GM18907 (cell line): Measurements from ENCODE around the gene CR1.
"Not testable (repeated sequence)": the region's sequence is repeated elsewhere in the genome, so short reads cannot be mapped to it uniquely, and the experiment has no call there.

Experiments
- ATAC-seq: cut with Tn5 transposase; IDR thresholded peaks from one replicate; pipeline ENCODE4 v1.9.1; 2021; ENCODE audit warnings: mild to moderate bottlenecking, moderate library complexity; ENCODE audit not compliant: unreplicated experiment

Gene CR1

DNA sequence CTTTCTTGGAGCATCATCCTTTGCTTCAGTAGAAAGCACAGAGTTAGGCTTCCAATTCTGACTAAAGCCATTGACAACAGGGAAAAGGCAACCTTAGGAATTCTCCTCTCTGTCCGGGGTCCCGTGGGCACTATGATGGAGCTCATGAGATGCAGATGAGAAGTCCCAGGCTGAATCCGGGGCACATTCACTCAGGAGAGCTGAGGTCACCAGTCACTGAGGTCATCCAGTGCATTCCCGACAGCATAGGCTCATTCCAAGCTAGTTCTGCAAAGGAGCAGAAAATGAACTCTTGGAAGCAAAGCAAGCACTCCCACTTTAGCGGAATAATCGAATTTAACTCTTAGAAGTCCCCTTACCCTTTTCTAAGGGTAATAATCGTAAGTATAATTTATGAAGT, 6.8 kb downstream of the CR1 start:
- no peak for ATAC-seq

DNA sequence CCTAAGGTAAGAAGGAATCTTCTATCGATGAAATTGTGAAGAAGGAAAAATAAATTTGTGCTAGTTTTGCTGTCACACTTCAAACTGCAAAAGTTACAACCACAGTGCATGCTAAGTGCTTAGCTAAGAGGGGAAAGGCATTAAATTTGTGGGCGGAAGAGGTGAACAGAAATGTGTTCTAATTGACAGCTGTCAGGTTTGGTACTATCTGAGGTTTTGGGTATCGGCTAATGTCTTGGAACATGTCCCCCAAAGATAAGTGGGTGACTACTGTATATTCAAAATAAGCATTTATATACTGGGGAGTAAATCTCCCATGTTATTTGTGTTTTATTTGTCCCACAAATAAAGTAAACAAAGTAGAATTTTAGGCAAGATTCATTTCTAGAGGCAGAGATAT, 8.0 kb downstream of the CR1 start:
- no peak for ATAC-seq

DNA sequence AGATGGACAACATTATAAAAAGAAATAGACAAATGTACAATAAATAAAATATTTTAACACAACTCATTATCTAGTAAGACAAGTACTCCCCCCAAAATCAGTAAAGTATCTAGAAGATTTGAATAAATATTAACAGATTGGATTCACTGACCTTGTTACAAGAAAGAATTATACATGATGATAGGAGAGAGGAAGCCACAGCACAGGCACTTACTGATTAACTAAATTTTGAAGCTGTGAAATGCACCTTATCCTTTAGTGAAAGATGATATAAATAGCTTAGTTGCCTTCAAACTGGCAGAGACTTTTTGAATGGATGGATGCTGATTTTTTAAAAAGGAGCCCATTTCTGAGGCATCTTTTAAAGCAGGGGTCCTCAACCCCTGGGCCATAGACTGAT, 8.5 kb downstream of the CR1 start:
- ATAC-seq, result no peak

DNA sequence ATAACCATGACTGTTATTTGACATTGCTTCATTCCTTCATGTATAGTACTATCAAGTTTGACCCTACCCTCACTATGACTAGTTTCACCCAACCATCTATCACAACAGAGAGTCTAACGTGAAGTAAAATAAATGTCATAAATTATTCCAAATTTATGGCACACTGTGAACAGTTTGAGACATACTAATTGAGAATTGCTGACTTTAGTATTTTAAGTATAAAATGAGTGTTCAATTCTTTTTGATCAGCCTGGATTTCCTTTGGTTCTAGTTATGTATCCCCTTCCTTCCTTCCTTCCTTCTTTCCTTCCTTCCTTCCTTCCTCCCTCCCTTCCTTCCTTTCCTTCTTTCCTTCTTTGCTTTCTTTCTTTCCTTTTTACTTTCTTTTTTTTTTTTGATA, 14.5 kb downstream of the CR1 start:
- ATAC-seq, result no peak

DNA sequence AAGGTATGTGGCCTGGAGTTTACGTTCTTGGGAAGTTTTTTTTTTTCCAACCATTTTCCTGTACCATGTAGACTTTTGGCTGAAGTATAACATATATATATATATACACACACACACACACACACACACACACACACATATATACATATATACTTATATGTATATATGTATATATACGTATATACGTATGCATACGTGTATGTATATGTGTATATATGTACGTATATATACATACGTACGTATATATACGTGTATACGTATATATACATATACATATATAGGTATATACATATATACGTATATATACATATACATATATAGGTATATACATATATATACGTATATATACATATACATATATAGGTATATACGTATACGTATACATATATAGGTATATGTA, 18.9 kb downstream of the CR1 start:
- ATAC-seq, result no peak

DNA sequence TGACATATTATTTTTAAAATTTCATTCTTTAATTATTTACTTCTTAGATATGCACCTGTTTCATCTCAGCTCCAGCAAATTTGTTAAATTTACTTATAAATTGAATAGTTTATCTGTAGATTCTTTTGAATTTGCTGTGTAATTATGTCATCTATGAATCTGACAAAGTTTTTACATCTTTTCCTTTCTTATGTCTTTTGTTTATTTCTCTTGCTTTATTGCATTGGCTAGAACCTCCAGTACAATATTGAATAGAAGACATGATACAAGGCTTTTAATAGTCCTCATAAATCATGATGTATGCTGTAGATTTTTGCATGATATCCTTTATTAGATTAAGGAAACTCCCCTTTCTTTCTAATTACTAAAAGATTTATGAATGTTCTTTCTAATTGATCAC, 20.8 kb downstream of the CR1 start:
- ATAC-seq, result no peak

DNA sequence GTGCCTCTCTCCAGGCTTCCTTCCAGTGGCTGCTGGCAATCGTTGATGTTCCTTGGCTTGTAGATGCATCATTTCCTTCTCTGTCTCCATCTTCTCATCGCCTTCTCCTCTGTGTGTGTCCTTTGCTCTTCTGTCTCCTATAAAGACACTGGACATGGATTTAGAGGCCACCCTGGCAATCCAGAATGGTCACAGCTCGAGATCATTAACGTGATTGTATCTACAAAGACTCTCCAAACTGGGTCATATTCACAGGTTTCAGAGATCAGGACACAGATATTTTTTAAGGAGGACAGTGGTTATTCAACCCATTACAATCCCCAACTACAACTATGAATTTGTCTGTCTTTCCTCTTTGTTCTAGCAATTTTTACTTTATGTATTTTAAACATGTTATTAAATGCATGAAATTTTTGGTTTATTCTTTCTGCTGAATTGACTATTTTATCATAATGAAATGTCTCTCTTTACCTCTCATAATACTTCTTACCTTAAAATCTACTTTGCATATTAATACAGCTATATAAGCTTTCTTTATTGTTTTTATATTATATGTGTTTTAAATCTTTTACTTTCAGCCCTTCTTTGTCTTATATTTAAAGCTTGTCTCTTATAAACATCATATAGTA, 22.8 kb downstream of the CR1 start:
- no peak for ATAC-seq

DNA sequence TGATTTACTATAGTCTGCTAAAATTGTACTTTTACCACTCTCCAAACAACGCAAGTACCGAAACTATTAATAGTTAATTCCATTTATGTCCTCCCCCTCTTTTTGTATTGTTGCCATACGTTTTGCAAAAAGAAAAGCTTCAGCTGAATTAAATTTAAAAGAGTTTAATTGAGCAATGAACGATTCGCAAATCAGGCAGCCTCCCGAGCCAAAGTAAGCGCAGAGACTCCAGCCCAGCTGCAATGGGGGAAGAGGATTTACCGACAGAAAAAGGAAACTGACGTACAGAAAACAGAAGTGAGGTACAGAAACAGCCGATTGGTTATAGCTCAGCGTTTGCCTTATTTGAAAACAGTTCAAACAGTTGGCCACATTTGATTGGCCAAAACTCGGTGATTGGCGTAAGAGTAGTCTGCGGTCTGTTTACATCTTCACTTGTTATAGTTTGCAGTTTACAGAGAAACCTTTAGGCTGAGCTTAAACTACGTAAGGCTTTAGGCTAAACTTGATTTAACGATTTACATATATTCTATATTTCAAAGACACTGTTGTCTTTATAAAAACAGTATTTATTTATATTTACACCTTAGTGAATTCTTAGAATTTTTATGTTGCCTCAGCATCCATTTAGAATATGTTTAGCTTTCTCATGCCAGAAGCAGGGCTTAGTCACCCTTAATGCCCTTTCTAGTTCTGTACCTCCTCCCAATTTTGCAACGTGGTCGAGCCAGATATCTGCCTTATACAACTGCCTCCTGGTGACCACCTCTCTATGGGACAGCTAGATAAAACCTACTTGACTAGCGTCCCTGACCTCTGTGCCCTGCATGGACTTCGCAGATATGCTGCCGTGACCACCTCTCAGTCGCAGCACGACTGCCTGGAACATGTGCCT, 23.8 kb downstream of the CR1 start:
- no peak for ATAC-seq

DNA sequence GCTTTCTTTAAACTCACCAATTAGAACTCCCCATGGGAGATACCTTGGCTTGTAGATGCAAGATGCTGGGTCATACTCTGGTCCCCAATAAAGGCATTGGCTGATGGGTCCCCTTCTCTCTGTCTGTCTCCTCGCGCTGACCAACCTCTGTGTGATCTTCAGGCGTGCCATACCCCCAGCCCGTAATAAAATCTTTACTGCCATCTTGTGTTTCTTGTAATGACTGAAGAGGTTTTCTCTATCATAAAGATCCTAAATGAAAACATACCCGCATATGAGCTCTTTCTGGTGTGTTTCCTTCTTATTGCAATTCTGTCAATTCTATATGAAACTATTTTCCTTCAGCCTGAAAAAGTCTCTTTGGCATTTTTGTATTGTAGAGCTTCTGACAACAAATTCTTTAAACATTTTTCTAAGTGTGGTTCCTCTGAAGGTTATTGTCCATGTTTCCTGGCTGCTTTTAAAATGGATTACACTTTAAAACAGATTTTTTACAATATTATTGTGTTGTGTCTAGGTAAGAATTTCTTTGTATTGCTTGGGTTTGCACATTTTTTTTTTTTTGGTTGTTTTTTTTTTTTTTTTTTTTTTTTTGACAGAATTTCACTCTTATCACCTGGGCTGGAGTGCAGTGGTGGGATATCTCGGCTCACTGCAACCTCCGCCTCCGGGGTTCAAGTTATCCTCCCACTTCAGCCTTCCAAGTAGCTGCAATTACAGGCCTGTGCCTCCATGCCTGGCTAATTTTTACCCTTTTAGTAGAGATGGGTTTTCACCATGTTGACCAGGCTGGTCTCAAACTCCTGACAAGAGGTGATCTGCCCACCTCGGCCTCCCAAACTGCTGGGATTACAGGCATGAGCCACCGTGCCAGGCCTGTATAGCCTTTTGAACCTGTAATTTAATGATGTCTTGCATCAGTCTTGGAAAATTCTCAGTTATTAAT, 24.7 kb downstream of the CR1 start:
- not testable (repeated sequence) for ATAC-seq

DNA sequence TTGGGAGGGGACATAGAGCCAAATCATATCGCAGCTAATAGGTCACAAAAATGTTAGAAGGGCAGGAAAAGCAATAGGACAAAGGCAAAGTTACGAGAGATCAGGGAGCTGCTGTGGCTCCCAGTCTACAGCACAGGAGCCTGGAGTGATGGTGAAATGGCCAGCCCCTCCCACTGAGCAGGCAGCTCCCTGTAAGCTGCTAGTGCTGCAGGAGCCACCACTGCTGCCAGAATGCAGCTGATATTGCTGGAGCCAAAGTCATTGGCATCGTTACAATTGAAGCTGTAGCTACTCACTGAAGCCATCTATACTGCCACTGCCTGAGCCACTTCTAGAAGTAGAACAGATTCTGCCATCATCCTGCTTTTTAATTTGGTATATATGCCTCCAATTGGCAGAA, 29.3 kb downstream of the CR1 start:
- ATAC-seq, result not testable (repeated sequence)

DNA sequence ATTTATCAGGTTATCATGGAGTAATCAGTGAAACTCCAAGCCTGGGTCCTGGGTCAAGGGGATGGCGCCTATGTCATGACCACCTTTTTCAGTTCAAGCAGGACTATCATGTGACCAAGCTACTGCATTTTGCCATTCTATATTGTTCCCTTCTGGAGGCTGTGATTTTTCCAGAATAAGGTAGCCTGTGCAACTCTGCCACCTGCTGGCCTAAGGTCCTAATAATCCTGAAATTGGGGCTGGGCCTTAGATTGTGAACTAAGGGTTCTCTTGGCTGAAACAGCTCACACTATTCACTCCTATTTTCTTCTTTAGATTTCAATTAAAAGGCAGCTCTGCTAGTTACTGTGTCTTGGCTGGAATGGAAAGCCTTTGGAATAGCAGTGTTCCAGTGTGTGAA, 32.4 kb downstream of the CR1 start:
- ATAC-seq, result not testable (repeated sequence)

DNA sequence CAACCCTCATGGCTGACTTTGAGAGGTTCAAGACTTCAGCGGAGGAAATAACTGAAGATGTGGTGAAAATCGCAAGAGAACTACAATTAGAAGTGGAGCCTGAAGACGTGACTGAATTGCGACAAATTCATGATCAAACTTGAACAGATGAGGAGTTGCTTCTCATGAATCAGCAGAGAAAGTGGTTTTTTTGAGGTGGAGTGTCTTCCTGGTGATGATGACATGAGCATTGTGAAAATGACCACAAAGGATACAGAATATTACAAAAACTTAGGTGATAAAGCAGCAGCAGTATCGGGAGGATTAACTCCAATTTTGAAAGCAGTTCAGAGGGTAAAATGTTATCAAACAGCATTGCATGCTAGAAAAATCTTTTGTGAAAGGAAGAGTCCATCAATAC, 40.3 kb downstream of the CR1 start:
- ATAC-seq, result not testable (repeated sequence)

DNA sequence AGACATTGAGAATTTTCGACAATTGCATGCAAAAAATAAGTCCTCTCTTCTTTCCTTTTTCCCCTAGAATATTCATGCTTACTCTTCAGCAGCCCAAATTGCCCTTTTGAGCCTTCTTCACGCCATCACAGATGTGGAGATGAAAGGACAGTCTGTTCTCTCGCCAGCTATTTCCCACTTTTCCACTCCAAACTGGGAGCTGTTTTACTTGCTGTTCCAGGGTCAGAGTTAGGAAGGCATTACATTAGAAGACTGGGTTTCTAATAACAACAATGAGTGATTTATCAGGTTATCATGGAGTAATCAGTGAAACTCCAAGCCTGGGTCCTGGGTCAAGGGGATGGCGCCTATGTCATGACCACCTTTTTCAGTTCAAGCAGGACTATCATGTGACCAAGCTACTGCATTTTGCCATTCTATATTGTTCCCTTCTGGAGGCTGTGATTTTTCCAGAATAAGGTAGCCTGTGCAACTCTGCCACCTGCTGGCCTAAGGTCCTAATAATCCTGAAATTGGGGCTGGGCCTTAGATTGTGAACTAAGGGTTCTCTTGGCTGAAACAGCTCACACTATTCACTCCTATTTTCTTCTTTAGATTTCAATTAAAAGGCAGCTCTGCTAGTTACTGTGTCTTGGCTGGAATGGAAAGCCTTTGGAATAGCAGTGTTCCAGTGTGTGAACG, 50.9 kb downstream of the CR1 start:
- ATAC-seq, result not testable (repeated sequence)

DNA sequence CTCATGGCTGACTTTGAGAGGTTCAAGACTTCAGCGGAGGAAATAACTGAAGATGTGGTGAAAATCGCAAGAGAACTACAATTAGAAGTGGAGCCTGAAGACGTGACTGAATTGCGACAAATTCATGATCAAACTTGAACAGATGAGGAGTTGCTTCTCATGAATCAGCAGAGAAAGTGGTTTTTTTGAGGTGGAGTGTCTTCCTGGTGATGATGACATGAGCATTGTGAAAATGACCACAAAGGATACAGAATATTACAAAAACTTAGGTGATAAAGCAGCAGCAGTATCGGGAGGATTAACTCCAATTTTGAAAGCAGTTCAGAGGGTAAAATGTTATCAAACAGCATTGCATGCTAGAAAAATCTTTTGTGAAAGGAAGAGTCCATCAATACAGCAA, 58.9 kb downstream of the CR1 start:
- ATAC-seq, result not testable (repeated sequence)

DNA sequence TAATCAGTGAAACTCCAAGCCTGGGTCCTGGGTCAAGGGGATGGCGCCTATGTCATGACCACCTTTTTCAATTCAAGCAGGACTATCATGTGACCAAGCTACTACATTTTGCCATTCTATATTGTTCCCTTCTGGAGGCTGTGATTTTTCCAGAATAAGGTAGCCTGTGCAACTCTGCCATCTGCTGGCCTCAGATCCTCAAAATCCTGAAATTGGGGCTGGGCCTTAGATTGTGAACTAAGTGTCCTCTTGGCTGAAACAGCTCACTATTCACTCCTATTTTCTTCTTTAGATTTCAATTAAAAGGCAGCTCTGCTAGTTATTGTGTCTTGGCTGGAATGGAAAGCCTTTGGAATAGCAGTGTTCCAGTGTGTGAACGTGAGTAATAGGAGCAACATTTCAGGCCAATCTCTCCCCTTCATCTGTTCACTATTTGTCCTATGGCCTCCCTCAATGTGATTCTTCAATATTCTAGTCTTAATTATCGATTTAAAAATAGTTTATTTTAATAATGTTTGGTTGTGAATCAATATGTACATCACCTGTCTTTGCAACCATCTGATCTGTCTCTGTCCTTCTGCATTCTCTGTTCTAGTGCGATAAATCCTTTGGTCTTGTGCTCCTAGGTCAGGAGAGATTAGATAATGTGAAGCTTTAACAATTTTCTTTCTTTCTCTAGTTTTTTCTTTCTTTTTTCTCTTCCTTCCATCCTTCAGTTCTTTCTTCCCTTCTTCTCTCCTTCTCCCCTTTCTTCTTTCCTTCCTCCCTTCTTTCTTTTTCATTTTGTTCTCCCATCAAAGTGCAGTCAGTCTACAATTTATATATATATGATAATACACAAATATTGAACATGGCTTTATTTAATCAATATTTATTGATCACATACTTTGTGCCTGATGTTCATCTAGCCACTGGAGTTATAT, 69.8 kb downstream of the CR1 start:
- no peak for ATAC-seq

DNA sequence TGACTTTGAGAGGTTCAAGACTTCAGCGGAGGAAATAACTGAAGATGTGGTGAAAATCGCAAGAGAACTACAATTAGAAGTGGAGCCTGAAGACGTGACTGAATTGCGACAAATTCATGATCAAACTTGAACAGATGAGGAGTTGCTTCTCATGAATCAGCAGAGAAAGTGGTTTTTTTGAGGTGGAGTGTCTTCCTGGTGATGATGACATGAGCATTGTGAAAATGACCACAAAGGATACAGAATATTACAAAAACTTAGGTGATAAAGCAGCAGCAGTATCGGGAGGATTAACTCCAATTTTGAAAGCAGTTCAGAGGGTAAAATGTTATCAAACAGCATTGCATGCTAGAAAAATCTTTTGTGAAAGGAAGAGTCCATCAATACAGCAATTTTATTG, 76.0 kb downstream of the CR1 start:
- ATAC-seq, result not testable (repeated sequence)

DNA sequence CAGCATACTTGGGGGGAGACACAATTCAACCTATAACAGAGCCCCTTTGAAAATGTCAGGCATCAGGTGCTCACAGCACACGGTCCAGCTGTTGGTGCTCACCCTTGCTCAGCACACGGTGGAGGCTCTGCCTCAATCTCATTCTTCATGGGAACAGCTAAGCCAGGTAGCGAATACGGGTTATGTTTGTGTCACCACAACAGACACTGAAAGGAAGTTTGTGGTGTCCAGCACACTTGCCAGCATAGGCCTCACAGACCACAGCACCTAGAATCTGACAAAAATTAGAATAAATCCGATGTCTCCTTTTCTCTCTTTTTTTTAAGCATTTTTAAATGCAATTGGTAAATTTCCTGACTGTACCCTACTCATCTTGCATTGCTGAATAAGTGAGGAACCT, 77.1 kb downstream of the CR1 start:
- ATAC-seq, result not testable (repeated sequence)

DNA sequence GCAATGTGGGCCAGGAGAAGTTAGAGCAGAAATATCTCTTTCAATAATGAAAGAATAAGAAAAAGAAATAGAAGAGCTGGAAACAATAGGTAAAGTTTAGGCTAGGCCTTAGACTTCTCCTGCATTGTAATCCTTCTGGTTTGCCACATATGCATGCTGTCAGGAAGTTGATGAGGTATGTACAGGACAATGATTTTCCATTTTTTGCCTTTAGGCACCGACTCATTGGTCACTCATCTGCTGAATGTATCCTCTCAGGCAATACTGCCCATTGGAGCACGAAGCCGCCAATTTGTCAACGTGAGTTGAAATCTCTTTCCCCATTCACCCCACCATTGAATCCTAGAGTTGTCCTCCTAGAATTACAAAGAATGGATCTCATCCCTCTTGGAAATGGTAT, 79.4 kb downstream of the CR1 start:
- ATAC-seq, result not testable (repeated sequence)

DNA sequence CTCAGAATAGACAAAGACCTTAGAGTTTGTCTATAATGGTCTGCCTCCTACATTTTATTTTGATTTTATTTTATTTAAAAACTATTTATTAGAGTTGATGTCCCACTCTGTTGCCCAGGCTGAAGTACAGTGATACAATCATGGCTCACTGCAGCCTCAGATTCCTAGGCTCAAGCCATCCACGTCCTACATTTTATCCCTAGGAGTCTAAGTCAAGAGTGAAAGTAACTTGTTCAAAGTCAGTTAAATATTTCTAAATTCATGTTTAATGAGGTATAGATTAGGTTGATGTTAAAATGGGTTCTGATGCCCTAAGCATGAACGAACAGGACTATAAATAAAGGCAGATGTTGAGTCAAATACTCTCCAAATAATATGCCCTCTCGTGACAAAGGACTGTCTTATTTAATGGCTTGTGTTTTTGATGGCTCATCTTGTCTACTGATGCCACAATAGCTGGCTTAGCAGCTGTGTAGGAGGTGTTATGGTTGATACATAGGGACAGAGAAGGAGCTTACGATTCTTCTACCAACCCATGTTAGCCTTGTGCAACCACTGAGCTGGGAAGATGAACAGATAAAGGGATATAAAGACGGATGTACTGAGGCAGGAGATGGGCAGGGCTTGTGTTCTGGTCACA, 83.0 kb downstream of the CR1 start:
- peak; percentile 15 for ATAC-seq
